Left ventricle myocardium inferior (tissue), 1 donor: ENCODE data around the gene KIAA1328. TPM values are rescaled to one million over a fixed set of nuclear protein-coding genes. Genes with fewer than 3 reads are reported as not detected.

Experiments
- DNase-seq: peaks from one replicate; pipeline ENCODE4 v3.0.0-alpha.2; 2020
- H3K27ac ChIP-seq: fragments of 200-600 bp; replicated peaks from 2 replicates; pipeline ENCODE4 v1.8.0; 2021
- H3K27me3 ChIP-seq: fragments of 200-600 bp; 2 replicates; pipeline ENCODE4 v1.8.0; 2021; ENCODE audit warnings: low read depth
- H3K36me3 ChIP-seq: fragments of 200-600 bp; 2 replicates; pipeline ENCODE4 v1.8.0; 2021
- H3K4me1 ChIP-seq: fragments of 200-600 bp; 2 replicates; pipeline ENCODE4 v1.8.0; 2021
- H3K4me3 ChIP-seq: fragments of 200-600 bp; 2 replicates; pipeline ENCODE4 v1.8.0; 2021; ENCODE audit warnings: mild to moderate bottlenecking, moderate library complexity
- H3K9me3 ChIP-seq: fragments of 200-600 bp; replicated peaks from 2 replicates; pipeline ENCODE4 v1.8.0; 2021
- CTCF ChIP-seq: fragments of 200-600 bp; IDR thresholded peaks from 2 replicates; pipeline ENCODE4 v1.8.0; 2021; ENCODE audit warnings: antibody characterized with exemption, mild to moderate bottlenecking, borderline replicate concordance
- intact Hi-C: fragments of 100-400 bp; cut with micrococcal nuclease; formaldehyde crosslinking; loops from one replicate; pipeline ENCODE4 v1.11.0; 2022
- total RNA-seq: library from RNA; stranded (reverse); fragmentation: NEBNext Ultra II Directional; extraction: Animal tissue kit (Norgen Biotek cat#: 25700); gene quantifications from one replicate; pipeline ENCODE4 v1.2.1, GENCODE V29; 2021
- donor health status: DM: no; HTN: yes; CAD: no; lungs with severe emphysema.

The KIAA1328 gene
- total RNA-seq, 1 donor from 2014 or later: 4.0 TPM

- H3K4me1 ChIP-seq: peaks cover 29% of the 10 kb centered on the region
- no peak for DNase-seq
- no peak for TF ChIP-seq CTCF
- H3K4me3 ChIP-seq: no peak overlapping the region
- intact Hi-C loops: no loop called here
- H3K36me3 ChIP-seq: peaks cover 8% of the 10 kb centered on the region
- no peaks in the 10 kb centered on the region for H3K9me3 ChIP-seq
- no peak overlapping the region for H3K27ac ChIP-seq
- H3K27me3 ChIP-seq: no peaks in the 10 kb centered on the region
Observed at GRCh38 chr18:36825526-36825925, 3.4 kb upstream of the KIAA1328 start.

GRCh38 chr18:36826556-36826955 is 2.4 kb upstream of the KIAA1328 start:
- H3K27ac ChIP-seq: no peak overlapping the region
- H3K4me3 ChIP-seq: no peak overlapping the region
- H3K27me3 ChIP-seq: no peaks in the 10 kb centered on the region
- H3K4me1 ChIP-seq: peaks cover 30% of the 10 kb centered on the region
- no peak for TF ChIP-seq CTCF
- intact Hi-C loops: no loop called here
- peaks cover 8% of the 10 kb centered on the region for H3K36me3 ChIP-seq
- DNase-seq: no peak
- no peaks in the 10 kb centered on the region for H3K9me3 ChIP-seq

- H3K27me3 ChIP-seq: no peaks in the 10 kb centered on the region
- no peak for DNase-seq
- peak overlapping the region; percentile 77 for H3K27ac ChIP-seq
- TF ChIP-seq CTCF: no peak
- no peaks in the 10 kb centered on the region for H3K9me3 ChIP-seq
- intact Hi-C loops: no loop called here
- H3K36me3 ChIP-seq: peaks cover under 1% of the 10 kb centered on the region
- peaks cover 30% of the 10 kb centered on the region for H3K4me1 ChIP-seq
- H3K4me3 ChIP-seq: peak overlapping the region; percentile 86
Observed at GRCh38 chr18:36828157-36828629, 734 bp upstream of the KIAA1328 start.

- intact Hi-C loops: no loop called here
- Histone ChIP-seq H3K4me3 (peak overlapping the region; percentile 86), H3K36me3 (no peaks in the 10 kb centered on the region), H3K4me1 (peaks cover 30% of the 10 kb centered on the region), H3K27me3 (no peaks in the 10 kb centered on the region), H3K9me3 (no peaks in the 10 kb centered on the region), H3K27ac (peak overlapping the region; percentile 77)
- no peak for TF ChIP-seq CTCF
- DNase-seq: no peak
Observed at GRCh38 chr18:36829362-36830157, 633 bp downstream of the KIAA1328 start.

- intact Hi-C loops: no loop called here
- Histone ChIP-seq H3K4me3 (peak overlapping the region; percentile 86), H3K27ac (peak overlapping the region; percentile 77), H3K4me1 (peaks cover 30% of the 10 kb centered on the region), H3K27me3 (no peaks in the 10 kb centered on the region), H3K36me3 (no peaks in the 10 kb centered on the region), H3K9me3 (no peaks in the 10 kb centered on the region)
- no peak for TF ChIP-seq CTCF
- DNase-seq: no peak
Observed at GRCh38 chr18:36830158-36830495, 1.2 kb downstream of the KIAA1328 start.
